NCI-H774 (cell line): ENCODE data around the gene FAM174B.

ENCODE experiments used
- DNase-seq: peaks from one replicate; lab custom pipeline; 2025; lab: John Stamatoyannopoulos, UW

The FAM174B gene

GRCh38 chr15:92569778-92570177, 85.8 kb downstream of the FAM174B start:
- DNase-seq, result no peak
